ENCODE data around the gene SERTM1.

- TF ChIP-seq CTCF (conservative IDR thresholded peaks at IDR 0.05 in 1 of 2, IDR thresholded peaks at IDR 0.05 in 1 of 2; ENCODE audit: extremely low read depth in 1 of 2, insufficient read depth in 1 of 2, low read depth in 1 of 2, low read length in 2 of 2) (no peak), EZH2 (IDR thresholded peaks at IDR 0.05; ENCODE audit: borderline replicate concordance, low read length) (no peak)
These were observed 34.2 kb upstream of the SERTM1 start for GRCh38 chr13:36639610-36640009.

All from mammary epithelial cell (primary cell).